Astrocyte (in vitro differentiated cells and primary cell): ENCODE results near the gene CCDC32.

ENCODE experiments used
- EZH2 ChIP-seq: IDR thresholded peaks from 2 replicates; pipeline ENCODE4 v1.6.1; 2012; ENCODE audit warnings: mild to moderate bottlenecking, low read length, inconsistent platforms; ENCODE audit not compliant: insufficient read depth
- TF ChIP-seq, protein P1 (sequence below): IDR thresholded peaks from 2 replicates; pipeline ENCODE4 v1.5.1; 2011; ENCODE audit warnings: low read depth, mild to moderate bottlenecking, inconsistent platforms, low read length, moderate library complexity; ENCODE audit not compliant: insufficient read depth

DNA sequence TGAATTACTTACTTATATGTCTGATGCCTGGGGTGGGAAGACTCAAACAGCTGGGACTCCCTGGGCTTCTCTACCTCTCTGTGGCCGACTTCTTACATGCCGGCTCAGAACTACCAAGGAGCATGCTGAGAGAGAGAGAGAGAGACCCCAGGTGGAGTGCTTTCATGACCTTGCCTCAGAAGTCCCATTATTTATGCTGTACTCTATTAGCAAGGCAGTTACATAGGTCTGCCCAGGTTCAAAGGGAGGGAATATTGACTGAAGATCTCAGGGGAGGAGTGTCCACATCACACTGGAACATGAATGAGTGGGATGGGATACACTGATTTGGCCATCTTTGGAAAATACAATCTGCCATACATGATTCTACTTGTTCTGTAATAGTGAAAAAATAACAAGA is 16.2 kb downstream of the CCDC32 start:
- TF ChIP-seq, protein P1, sequence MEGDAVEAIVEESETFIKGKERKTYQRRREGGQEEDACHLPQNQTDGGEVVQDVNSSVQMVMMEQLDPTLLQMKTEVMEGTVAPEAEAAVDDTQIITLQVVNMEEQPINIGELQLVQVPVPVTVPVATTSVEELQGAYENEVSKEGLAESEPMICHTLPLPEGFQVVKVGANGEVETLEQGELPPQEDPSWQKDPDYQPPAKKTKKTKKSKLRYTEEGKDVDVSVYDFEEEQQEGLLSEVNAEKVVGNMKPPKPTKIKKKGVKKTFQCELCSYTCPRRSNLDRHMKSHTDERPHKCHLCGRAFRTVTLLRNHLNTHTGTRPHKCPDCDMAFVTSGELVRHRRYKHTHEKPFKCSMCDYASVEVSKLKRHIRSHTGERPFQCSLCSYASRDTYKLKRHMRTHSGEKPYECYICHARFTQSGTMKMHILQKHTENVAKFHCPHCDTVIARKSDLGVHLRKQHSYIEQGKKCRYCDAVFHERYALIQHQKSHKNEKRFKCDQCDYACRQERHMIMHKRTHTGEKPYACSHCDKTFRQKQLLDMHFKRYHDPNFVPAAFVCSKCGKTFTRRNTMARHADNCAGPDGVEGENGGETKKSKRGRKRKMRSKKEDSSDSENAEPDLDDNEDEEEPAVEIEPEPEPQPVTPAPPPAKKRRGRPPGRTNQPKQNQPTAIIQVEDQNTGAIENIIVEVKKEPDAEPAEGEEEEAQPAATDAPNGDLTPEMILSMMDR = no peak
- no peak for TF ChIP-seq EZH2
